ENCODE measurements around the gene RNASEH2B.

Gene RNASEH2B

GRCh38 chr13:51000061-51000460 is 90.5 kb downstream of the RNASEH2B start:
- DNase-seq: no peak

- no peak for DNase-seq
Measured at GRCh38 chr13:51000571-51001260, 91.1 kb downstream of the RNASEH2B start.

GRCh38 chr13:51001335-51001734 is 91.7 kb downstream of the RNASEH2B start:
- DNase-seq: no peak

- no peak for DNase-seq
Measured at GRCh38 chr13:51002736-51003135, 93.1 kb downstream of the RNASEH2B start.

- DNase-seq: no peak
Measured at GRCh38 chr13:51003642-51004041, 94.1 kb downstream of the RNASEH2B start.

GRCh38 chr13:51004111-51004865 is 94.7 kb downstream of the RNASEH2B start:
- no peak for DNase-seq

- DNase-seq: no peak
Measured at GRCh38 chr13:51004918-51005460, 95.4 kb downstream of the RNASEH2B start.

- no peak for DNase-seq
Measured at GRCh38 chr13:51005566-51005965, 96.0 kb downstream of the RNASEH2B start.

Measured in NCI-H524 treated with DMSO at 0.1 percent for 48 hours (cell line).